A673 (cell line): ENCODE data around the gene NDUFB10. TPM values are rescaled to one million over a fixed set of nuclear protein-coding genes. Genes with fewer than 3 reads are reported as not detected.

Experiments
- BruUV-seq: library from RNA; stranded (reverse); fragments of 400-500 nt; replicated peaks from 2 replicates; lab custom pipeline; 2021; lab: Mats Ljungman, UMichigan
- CTCF ChIA-PET: fragments of 300-600 bp; sonication (Branson Sonifier 250); formaldehyde crosslinking; loops from one replicate; lab custom pipeline; 2022; ENCODE audit warnings: antibody characterized with exemption; lab: Charles Lee
- POLR2A ChIA-PET: fragments of 300-600 bp; sonication (Branson Sonifier 250); formaldehyde crosslinking; loops from one replicate; lab custom pipeline; 2022; ENCODE audit warnings: antibody characterized with exemption; ENCODE audit not compliant: low non-redundant PET; lab: Charles Lee
- DNase-seq: peaks from one replicate; pipeline ENCODE4 v3.0.0-alpha.2; 2015; ENCODE audit warnings: low spot score
- H3K27ac ChIP-seq: fragments of 200-600 bp; sonication (generic); 2 replicates; pipeline ENCODE4 v1.5.1; 2016; ENCODE audit warnings: mixed run types, low read depth, mild to moderate bottlenecking, mixed read lengths, antibody characterized with exemption, low read length; ENCODE audit not compliant: poor library complexity, severe bottlenecking
- H3K27me3 ChIP-seq: fragments of 200-600 bp; sonication (generic); replicated peaks from 2 replicates; pipeline ENCODE4 v1.6.1; 2017; ENCODE audit warnings: mixed run types, low read depth, mild to moderate bottlenecking, mixed read lengths, antibody characterized with exemption, low read length; ENCODE audit not compliant: insufficient read depth, poor library complexity
- H3K36me3 ChIP-seq: fragments of 200-600 bp; sonication (generic); 2 replicates; pipeline ENCODE4 v1.6.1; 2016; ENCODE audit warnings: mixed run types, mild to moderate bottlenecking, mixed read lengths, antibody characterized with exemption, low read length; ENCODE audit not compliant: insufficient read depth, poor library complexity, severe bottlenecking
- H3K4me1 ChIP-seq: fragments of 200-600 bp; sonication (generic); 2 replicates; pipeline ENCODE4 v1.6.1; 2017; ENCODE audit warnings: mixed run types, mild to moderate bottlenecking, mixed read lengths, antibody characterized with exemption, low read length; ENCODE audit not compliant: insufficient read depth, poor library complexity, severe bottlenecking
- H3K4me3 ChIP-seq: fragments of 200-600 bp; sonication (generic); 2 replicates; pipeline ENCODE4 v1.5.1; 2016; ENCODE audit warnings: low read depth, mixed run types, mild to moderate bottlenecking, mixed read lengths, low read length; ENCODE audit not compliant: poor library complexity, severe bottlenecking
- H3K9me3 ChIP-seq: fragments of 200-600 bp; sonication (generic); 2 replicates; pipeline ENCODE4 v1.6.1; 2016; ENCODE audit warnings: mixed run types, low read depth, mild to moderate bottlenecking, mixed read lengths, antibody characterized with exemption, low read length; ENCODE audit not compliant: poor library complexity, severe bottlenecking
- CTCF ChIP-seq: fragments of 300-800, 200-600 bp; sonication (generic); conservative IDR thresholded peaks from 2 replicates; pipeline ENCODE4 v1.5.1; 2017; ENCODE audit warnings: low read depth, mild to moderate bottlenecking, antibody characterized with exemption, low read length, moderate library complexity, mixed read lengths
- EZH2 ChIP-seq: fragments of 200-600 bp; sonication (generic); IDR thresholded peaks from 2 replicates; pipeline ENCODE4 v1.6.1; 2017; ENCODE audit warnings: borderline replicate concordance, low read depth, mild to moderate bottlenecking, mixed read lengths, antibody characterized with exemption, low read length; ENCODE audit not compliant: poor library complexity, severe bottlenecking
- intact Hi-C: fragments of 100-400 bp; cut with micrococcal nuclease; formaldehyde crosslinking; loops from one replicate; pipeline ENCODE4 v1.10.0; 2022; ENCODE audit not compliant: unreplicated experiment
- total RNA-seq: library from RNA; stranded (reverse); gene quantifications from 2 replicates; pipeline ENCODE4 v1.2.3, GENCODE V29; 2021

The NDUFB10 gene
- total RNA-seq, 1 experiment from 2014 or later: 178 TPM

- DNase-seq: no peak
- POLR2A ChIA-PET: no interaction called here
- H3K36me3 ChIP-seq: peaks cover 63% of the 10 kb centered on the region
- H3K9me3 ChIP-seq: no peaks in the 10 kb centered on the region
- BruUV-seq: no TSS peak
- no peak overlapping the region for H3K4me3 ChIP-seq
- intact Hi-C loops: loop anchor here (10.0 kb wide), 1 partner anchor 214 kb away; the partner anchor contains the start of genes BRICD5 and PGP
- CTCF ChIA-PET: no interaction called here
- H3K27ac ChIP-seq: no peak overlapping the region
- TF ChIP-seq EZH2 (no peak), CTCF (no peak)
- H3K27me3 ChIP-seq: no peaks in the 10 kb centered on the region
- peaks cover 18% of the 10 kb centered on the region for H3K4me1 ChIP-seq
These were observed 41.7 kb downstream of the NDUFB10 start for GRCh38 chr16:2001035-2001434.

- H3K4me1 ChIP-seq: peaks cover 24% of the 10 kb centered on the region
- intact Hi-C loops: loop anchor here (10.0 kb wide), 1 partner anchor 213 kb away; the partner anchor contains the start of genes BRICD5 and PGP
- no TSS peak for BruUV-seq
- H3K36me3 ChIP-seq: peaks cover 63% of the 10 kb centered on the region
- ChIA-PET CTCF (interaction anchor here (0.6 kb wide), 1 partner anchor 13 kb away, joined by 3 read pairs; no protein-coding TSS in a partner anchor), POLR2A (no interaction called here)
- H3K9me3 ChIP-seq: no peaks in the 10 kb centered on the region
- no peaks in the 10 kb centered on the region for H3K27me3 ChIP-seq
- H3K27ac ChIP-seq: no peak overlapping the region
- no peak for DNase-seq
- H3K4me3 ChIP-seq: no peak overlapping the region
- TF ChIP-seq CTCF (no peak), EZH2 (no peak)
These were observed 42.4 kb downstream of the NDUFB10 start for GRCh38 chr16:2001456-2002355.

- H3K27me3 ChIP-seq: no peaks in the 10 kb centered on the region
- H3K4me1 ChIP-seq: peaks cover 26% of the 10 kb centered on the region
- no peaks in the 10 kb centered on the region for H3K9me3 ChIP-seq
- TF ChIP-seq EZH2 (no peak), CTCF (no peak)
- intact Hi-C loops: loop anchor here (10.0 kb wide), 1 partner anchor 212 kb away; the partner anchor contains the start of genes BRICD5 and PGP
- no peak overlapping the region for H3K27ac ChIP-seq
- H3K4me3 ChIP-seq: no peak overlapping the region
- CTCF ChIA-PET: no interaction called here
- BruUV-seq: no TSS peak
- POLR2A ChIA-PET: interaction anchor here (0.6 kb wide), 1 partner anchor 212 kb away, joined by 3 read pairs; the partner anchor contains the start of gene PGP
- no peak for DNase-seq
- H3K36me3 ChIP-seq: peaks cover 56% of the 10 kb centered on the region
These were observed 43.3 kb downstream of the NDUFB10 start for GRCh38 chr16:2002406-2003230.
